ENCODE measurements around the gene TMEM179.
A peak's percentile ranks its signal among the peaks of the same experiment; 100 is the strongest.
"Not testable (repeated sequence)": the region's sequence is repeated elsewhere in the genome, so short reads cannot be mapped to it uniquely, and the experiment has no call there.

TMEM179 gene

DNA sequence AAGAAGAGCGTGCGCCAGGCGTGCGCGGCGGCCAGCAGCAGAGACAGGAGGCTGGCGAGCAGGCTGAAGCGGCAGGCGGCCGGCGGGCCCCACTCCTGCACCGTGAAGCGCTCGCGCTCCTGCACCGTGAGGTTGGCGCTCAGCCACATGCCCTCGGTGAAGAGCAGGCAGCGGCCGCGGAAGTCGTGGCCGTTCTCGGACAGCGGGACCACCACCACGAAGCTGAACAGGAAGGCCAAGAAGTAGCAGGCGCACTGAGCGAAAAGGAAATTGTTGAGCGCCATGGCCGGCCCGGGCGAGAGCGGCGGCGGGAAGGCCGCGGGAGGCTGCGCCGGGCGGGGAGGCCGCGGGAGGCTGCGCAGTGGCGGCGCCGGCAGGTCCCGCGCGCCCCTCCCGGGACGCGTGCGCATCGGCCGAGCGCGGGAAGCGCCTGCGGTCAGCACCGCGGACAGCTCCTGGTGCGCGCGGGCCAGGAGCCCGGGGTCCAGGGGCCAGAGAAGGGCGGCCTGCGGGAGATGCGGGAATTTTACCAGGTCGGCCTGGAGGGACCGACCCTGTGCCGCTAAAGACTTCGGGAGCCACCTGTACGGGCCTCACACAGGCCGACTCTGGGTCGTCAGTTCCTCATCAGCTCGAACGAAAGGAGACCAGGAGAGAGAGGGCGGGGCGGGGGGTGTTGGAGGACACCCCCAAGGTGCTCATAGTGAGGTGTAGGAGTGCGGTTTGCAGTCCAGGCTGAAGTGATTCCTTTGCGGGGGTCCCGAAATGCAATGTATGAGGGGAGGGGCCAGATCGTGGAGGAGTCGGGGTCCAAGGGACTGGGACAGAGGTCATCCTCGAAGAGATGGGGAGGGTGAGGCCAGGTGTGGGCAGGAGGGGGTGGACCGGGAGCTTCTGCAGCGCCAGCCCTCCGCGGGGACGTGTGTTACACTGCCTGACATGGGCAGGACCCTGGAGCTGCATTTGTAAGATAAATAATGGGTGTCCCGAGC, at the start of gene TMEM179:
Gene TMEM179 (minus strand): TSS at position 315 of the 992 bp plus-strand sequence. CDS start 31 bp downstream, at position 284.
- DNase-seq (ENCODE audit: low read depth, low spot score) = peak; percentile 12

GRCh38 chr14:104654119-104654518, 49.5 kb upstream of the TMEM179 start:
- no peak for DNase-seq (ENCODE audit: low read depth, low spot score)

- not testable (repeated sequence) for DNase-seq (ENCODE audit: low read depth, low spot score)
These were observed 48.8 kb upstream of the TMEM179 start for GRCh38 chr14:104653130-104653920.

DNA sequence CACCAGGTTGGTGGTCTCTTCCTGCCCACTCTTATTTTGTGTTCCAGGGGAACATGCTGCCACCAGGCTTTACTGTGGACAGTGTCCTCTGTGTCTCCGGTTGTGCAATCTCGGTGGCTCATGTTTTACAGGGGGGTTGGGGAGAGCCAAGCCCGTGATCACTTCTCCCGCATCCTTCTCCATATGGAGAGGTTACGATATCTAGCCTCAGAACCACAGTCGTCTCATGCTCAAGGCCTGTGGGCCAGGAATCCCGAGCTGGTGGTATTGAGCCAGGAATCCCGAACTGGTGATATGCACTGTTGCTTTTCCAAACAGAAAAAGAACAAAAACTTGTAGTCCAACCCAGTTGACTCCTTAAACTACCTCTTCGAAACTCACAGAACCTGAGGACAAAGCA, 47.8 kb upstream of the TMEM179 start:
- no peak for DNase-seq (ENCODE audit: low read depth, low spot score)

DNA sequence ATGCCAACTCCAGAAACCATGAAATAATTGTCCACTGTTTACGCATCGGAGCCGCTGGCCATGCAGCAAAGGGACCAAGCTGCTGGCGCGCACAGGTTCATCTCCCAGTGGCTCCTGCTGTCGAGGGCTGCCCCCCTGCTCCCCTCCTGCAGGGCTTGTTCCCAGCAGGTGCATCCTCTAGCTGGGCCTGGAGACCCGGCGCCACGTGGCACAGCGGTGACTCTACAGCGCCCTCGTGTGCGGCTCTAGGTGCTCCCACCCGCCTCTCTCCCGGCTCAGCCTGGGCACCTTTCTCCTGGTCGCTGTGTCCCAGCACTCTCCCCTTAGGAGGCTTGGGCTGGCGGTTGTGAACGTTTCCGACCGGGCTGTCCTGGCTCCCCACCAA, 47.3 kb upstream of the TMEM179 start:
- DNase-seq (ENCODE audit: low read depth, low spot score) = no peak

- DNase-seq (ENCODE audit: low read depth, low spot score) = no peak
These were observed 46.7 kb upstream of the TMEM179 start for GRCh38 chr14:104650981-104651875.

- DNase-seq (ENCODE audit: low read depth, low spot score) = no peak
These were observed 45.7 kb upstream of the TMEM179 start for GRCh38 chr14:104650057-104650980.

DNA sequence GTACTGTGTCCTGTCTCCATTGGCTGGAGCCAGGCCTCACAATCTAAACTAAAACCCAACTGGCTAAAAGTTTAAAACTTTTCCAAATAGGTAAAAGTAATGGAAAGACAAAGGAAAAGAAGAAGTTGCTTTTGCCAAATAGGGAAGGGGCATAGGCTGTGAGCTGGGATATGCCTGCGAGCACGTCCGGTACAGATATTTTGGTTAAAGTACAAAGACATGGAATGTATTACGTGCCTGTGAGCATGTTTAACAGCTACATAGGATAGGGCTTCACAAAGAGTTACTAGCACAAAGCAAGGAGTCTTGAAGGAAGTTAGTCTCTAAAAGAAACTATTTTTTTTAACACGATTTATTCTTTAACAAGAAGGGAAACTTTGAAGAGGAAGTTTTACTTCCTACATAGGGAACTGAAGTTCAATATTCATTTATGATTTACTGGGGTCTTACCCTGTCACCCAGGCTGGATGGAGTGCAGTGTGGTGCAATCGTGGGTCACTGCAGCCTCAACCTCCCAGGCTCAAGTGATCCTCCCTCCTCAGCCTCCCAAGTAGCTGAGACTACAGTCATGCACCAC, 43.0 kb upstream of the TMEM179 start:
- no peak for DNase-seq (ENCODE audit: low read depth, low spot score)

- no peak for DNase-seq (ENCODE audit: low read depth, low spot score)
These were observed 40.2 kb upstream of the TMEM179 start for GRCh38 chr14:104644656-104645378.

- no peak for DNase-seq (ENCODE audit: low read depth, low spot score)
These were observed 39.6 kb upstream of the TMEM179 start for GRCh38 chr14:104644091-104644635.

GRCh38 chr14:104643306-104643705, 38.7 kb upstream of the TMEM179 start:
- no peak for DNase-seq (ENCODE audit: low read depth, low spot score)

GRCh38 chr14:104642540-104642868, 37.9 kb upstream of the TMEM179 start:
- no peak for DNase-seq (ENCODE audit: low read depth, low spot score)

GRCh38 chr14:104641753-104642539, 37.4 kb upstream of the TMEM179 start:
- DNase-seq (ENCODE audit: low read depth, low spot score) = no peak

- DNase-seq (ENCODE audit: low read depth, low spot score) = no peak
These were observed 36.1 kb upstream of the TMEM179 start for GRCh38 chr14:104640681-104641080.

- peak; percentile 25 for DNase-seq (ENCODE audit: low read depth, low spot score)
These were observed 35.4 kb upstream of the TMEM179 start for GRCh38 chr14:104639885-104640548.

GRCh38 chr14:104639471-104639870, 34.9 kb upstream of the TMEM179 start:
- no peak for DNase-seq (ENCODE audit: low read depth, low spot score)

DNA sequence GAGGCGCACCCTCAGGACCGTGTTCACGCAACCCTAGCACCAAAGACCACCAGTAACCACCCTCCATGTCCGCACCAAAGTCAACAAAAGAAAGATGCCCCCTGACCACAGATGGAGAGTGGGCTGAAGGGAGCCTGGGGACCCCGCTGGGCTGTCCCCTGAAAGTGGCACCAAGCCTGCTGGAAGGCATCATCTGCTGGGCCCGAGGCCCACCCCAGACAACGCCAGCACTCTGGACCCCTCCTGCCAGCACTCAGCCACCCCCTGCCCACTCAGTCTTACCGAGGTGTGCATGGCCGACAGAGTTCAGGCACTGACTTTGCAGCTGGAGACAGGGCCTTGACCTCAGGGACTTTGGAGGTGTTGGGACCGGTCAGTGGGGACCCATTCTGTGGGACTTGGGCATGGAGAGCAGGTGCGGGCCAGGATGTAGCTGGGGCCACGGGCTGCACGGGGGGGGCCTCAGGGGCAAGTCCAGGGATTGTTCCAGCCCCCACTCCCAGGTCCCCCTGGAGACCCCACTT, 34.4 kb upstream of the TMEM179 start:
- no peak for DNase-seq (ENCODE audit: low read depth, low spot score)

DNA sequence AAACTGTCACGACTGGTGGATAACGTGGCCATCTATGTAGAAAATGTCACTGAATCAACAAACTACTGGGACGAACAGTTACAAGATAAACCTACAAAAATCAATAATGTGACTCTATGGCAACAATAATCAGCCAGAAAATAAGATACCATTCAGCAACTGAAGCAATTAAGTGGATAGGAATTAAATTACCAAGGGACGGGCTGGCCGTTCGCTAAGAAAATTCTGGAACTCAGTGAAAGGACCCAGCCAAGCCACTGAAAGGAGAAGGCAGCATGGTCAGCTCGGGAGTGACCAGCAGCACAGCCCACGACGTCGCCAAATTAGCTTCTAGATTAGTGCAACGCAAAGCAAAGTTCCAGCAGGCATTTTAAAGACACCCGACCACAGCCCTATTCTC, 33.6 kb upstream of the TMEM179 start:
- no peak for DNase-seq (ENCODE audit: low read depth, low spot score)
